Nephron (organoid): ENCODE data around the gene DUSP2.

ENCODE experiments used
- H3K27ac Mint-ChIP-seq, 3 experiments: 2 replicates each; pipeline ENCODE4 v1.8.0; 2020; ENCODE audit warnings: mixed read lengths in 3 of 3, mild to moderate bottlenecking in 2 of 3, moderate library complexity in 1 of 3
- H3K27me3 Mint-ChIP-seq: 2 replicates; pipeline ENCODE4 v1.8.0; 2021; ENCODE audit warnings: low read depth, mild to moderate bottlenecking, moderate library complexity, mixed read lengths
- H3K36me3 Mint-ChIP-seq: 2 replicates; pipeline ENCODE4 v1.8.0; 2020; ENCODE audit warnings: low read depth, mixed read lengths
- H3K4me1 Mint-ChIP-seq: 2 replicates; pipeline ENCODE4 v1.8.0; 2020; ENCODE audit warnings: mixed read lengths
- H3K4me3 Mint-ChIP-seq, 3 experiments: 2 replicates each; pipeline ENCODE4 v1.8.0; 2020; ENCODE audit warnings: mild to moderate bottlenecking in 3 of 3, mixed read lengths in 3 of 3, moderate library complexity in 2 of 3
- H3K9me3 Mint-ChIP-seq: 2 replicates; pipeline ENCODE4 v1.8.0; 2020; ENCODE audit warnings: mixed read lengths
- CTCF ChIP-seq, 3 experiments: fragments of 200-600 bp; sonication (generic); IDR thresholded peaks; one replicate each; pipeline ENCODE4 v1.5.0; 2021; ENCODE audit warnings: antibody characterized with exemption in 3 of 3; ENCODE audit not compliant: unreplicated experiment in 3 of 3

The DUSP2 gene

GRCh38 chr2:96145036-96145847 lies at the start of gene DUSP2:
DUSP2 (minus strand) TSS chr2:96145440; CDS start chr2:96145354, 86 bp downstream.
- no peaks in the 10 kb centered on the region for H3K9me3 Mint-ChIP-seq
- no peaks in the 10 kb centered on the region for H3K36me3 Mint-ChIP-seq
- H3K27me3 Mint-ChIP-seq = peaks cover 8% of the 10 kb centered on the region
- peak within 1 kb of the TSS; percentile 81 to 88 (median 85) for H3K4me3 Mint-ChIP-seq
- no peak for TF ChIP-seq CTCF (IDR thresholded peaks at IDR 0.05; ENCODE audit: unreplicated experiment in 3 of 3)
- peaks cover 39% of the 10 kb centered on the region for H3K4me1 Mint-ChIP-seq
- peak within 1 kb of the TSS; percentile 94 to 95 (median 94) for H3K27ac Mint-ChIP-seq

- peaks cover 62% of the 10 kb centered on the region for H3K36me3 Mint-ChIP-seq
- H3K4me3 Mint-ChIP-seq = no peak overlapping the region
- no peak overlapping the region for H3K27ac Mint-ChIP-seq
- no peaks in the 10 kb centered on the region for H3K4me1 Mint-ChIP-seq
- no peaks in the 10 kb centered on the region for H3K27me3 Mint-ChIP-seq
- no peaks in the 10 kb centered on the region for H3K9me3 Mint-ChIP-seq
- no peak for TF ChIP-seq CTCF (IDR thresholded peaks at IDR 0.05; ENCODE audit: unreplicated experiment in 3 of 3)
These were observed 46.9 kb upstream of the DUSP2 start for GRCh38 chr2:96191937-96192670.

- no peak for TF ChIP-seq CTCF (IDR thresholded peaks at IDR 0.05; ENCODE audit: unreplicated experiment in 3 of 3)
- no peak overlapping the region for H3K27ac Mint-ChIP-seq
- H3K4me1 Mint-ChIP-seq = no peaks in the 10 kb centered on the region
- H3K9me3 Mint-ChIP-seq = no peaks in the 10 kb centered on the region
- no peaks in the 10 kb centered on the region for H3K27me3 Mint-ChIP-seq
- no peak overlapping the region for H3K4me3 Mint-ChIP-seq
- H3K36me3 Mint-ChIP-seq = peaks cover 75% of the 10 kb centered on the region
These were observed 43.7 kb upstream of the DUSP2 start for GRCh38 chr2:96188821-96189526.

GRCh38 chr2:96186562-96186961 lies 41.3 kb upstream of the DUSP2 start:
- no peak overlapping the region for H3K27ac Mint-ChIP-seq
- no peak overlapping the region for H3K4me3 Mint-ChIP-seq
- no peak for TF ChIP-seq CTCF (IDR thresholded peaks at IDR 0.05; ENCODE audit: unreplicated experiment in 3 of 3)
- no peaks in the 10 kb centered on the region for H3K9me3 Mint-ChIP-seq
- H3K36me3 Mint-ChIP-seq = peaks cover 58% of the 10 kb centered on the region
- no peaks in the 10 kb centered on the region for H3K4me1 Mint-ChIP-seq
- no peaks in the 10 kb centered on the region for H3K27me3 Mint-ChIP-seq

- no peaks in the 10 kb centered on the region for H3K9me3 Mint-ChIP-seq
- no peak overlapping the region for H3K27ac Mint-ChIP-seq
- H3K27me3 Mint-ChIP-seq = no peaks in the 10 kb centered on the region
- H3K36me3 Mint-ChIP-seq = peaks cover 53% of the 10 kb centered on the region
- no peak for TF ChIP-seq CTCF (IDR thresholded peaks at IDR 0.05; ENCODE audit: unreplicated experiment in 3 of 3)
- no peak overlapping the region for H3K4me3 Mint-ChIP-seq
- no peaks in the 10 kb centered on the region for H3K4me1 Mint-ChIP-seq
These were observed 40.3 kb upstream of the DUSP2 start for GRCh38 chr2:96185516-96185915.
